Measurements from ENCODE around the gene SLC9A1. TPM values are rescaled to one million over a fixed set of nuclear protein-coding genes. Genes with fewer than 3 reads are reported as not detected.

SLC9A1 gene
- total RNA-seq, result 3.4 and 5.0 TPM in 2 replicates

GRCh38 chr1:27154991-27155781 is at the start of gene SLC9A1:
TSS of gene SLC9A1 (minus strand) at chr1:27155125. CDS start at chr1:27154334, 791 bp downstream.

Other genes with a start within 250 kb of the SLC9A1 start
- not detected in 2 replicates for gene NR0B2, start 241.2 kb downstream of the SLC9A1 start, total RNA-seq
- 21.5 and 31.8 TPM in 2 replicates for gene NUDC, start 233.4 kb downstream of the SLC9A1 start, total RNA-seq
- not detected in 2 replicates for gene KDF1, start 194.7 kb downstream of the SLC9A1 start, total RNA-seq
- 9.7 and 15.7 TPM in 2 replicates for gene TRNP1, start 161.4 kb downstream of the SLC9A1 start, total RNA-seq
- gene TENT5B, start 142.3 kb downstream of the SLC9A1 start, total RNA-seq, result 1.1 and 1.9 TPM in 2 replicates
- gene WDTC1, start 79.5 kb upstream of the SLC9A1 start, total RNA-seq, result 14.6 and 19.9 TPM in 2 replicates
- gene TMEM222, start 167.0 kb upstream of the SLC9A1 start, total RNA-seq, result 22.9 and 23.5 TPM in 2 replicates
- gene SYTL1, start 186.9 kb upstream of the SLC9A1 start, total RNA-seq, result 0.14 and 0.18 TPM in 2 replicates
- 8.7 and 13.0 TPM in 2 replicates for gene MAP3K6, start 211.8 kb upstream of the SLC9A1 start, total RNA-seq
- not detected in 2 replicates for gene FCN3, start 219.7 kb upstream of the SLC9A1 start, total RNA-seq
- gene CD164L2, start 228.2 kb upstream of the SLC9A1 start, total RNA-seq, result not detected in 2 replicates
- 0.09 and 0.14 TPM in 2 replicates for gene GPR3, start 237.5 kb upstream of the SLC9A1 start, total RNA-seq